Neural progenitor cell (in vitro differentiated cells): Measurements from ENCODE around the gene PARD3B. TPM values are rescaled to one million over a fixed set of nuclear protein-coding genes. Genes with fewer than 3 reads are reported as not detected.
A peak's percentile ranks its signal among the peaks of the same experiment; 100 is the strongest.

Experiments used
- DNase-seq: peaks from one replicate; pipeline ENCODE4 v3.0.0-alpha.2; 2016; ENCODE audit warnings: low spot score
- H2AFZ ChIP-seq: fragments of 200-600 bp; sonication (generic); replicated peaks from 2 replicates; pipeline ENCODE4 v1.6.1; 2016; ENCODE audit warnings: antibody characterized with exemption
- H3F3A ChIP-seq: fragments of 200-600 bp; sonication (generic); 2 replicates; pipeline ENCODE4 v1.6.1; 2016; ENCODE audit warnings: antibody characterized with exemption, low read depth
- H3K27ac ChIP-seq: fragments of 200-600 bp; sonication (generic); 2 replicates; pipeline ENCODE4 v1.5.1; 2016; ENCODE audit warnings: mild to moderate bottlenecking
- H3K27me3 ChIP-seq: fragments of 200-600 bp; sonication (generic); 2 replicates; pipeline ENCODE4 v1.6.1; 2016; ENCODE audit warnings: mild to moderate bottlenecking, moderate library complexity
- H3K36me3 ChIP-seq: fragments of 200-600 bp; sonication (generic); 2 replicates; pipeline ENCODE4 v1.5.1; 2016
- H3K4me1 ChIP-seq: fragments of 200-600 bp; sonication (generic); 2 replicates; pipeline ENCODE4 v1.6.1; 2016; ENCODE audit warnings: mixed run types
- H3K4me2 ChIP-seq: fragments of 200-600 bp; sonication (generic); 2 replicates; pipeline ENCODE4 v1.6.1; 2016
- H3K4me3 ChIP-seq: fragments of 200-600 bp; sonication (generic); 2 replicates; pipeline ENCODE4 v1.5.1; 2016
- H3K79me2 ChIP-seq: fragments of 200-600 bp; sonication (generic); 2 replicates; pipeline ENCODE4 v1.6.1; 2016; ENCODE audit warnings: low read depth
- H3K9ac ChIP-seq: fragments of 200-600 bp; sonication (generic); 2 replicates; pipeline ENCODE4 v1.6.1; 2016
- H3K9me3 ChIP-seq: fragments of 200-600 bp; sonication (generic); 2 replicates; pipeline ENCODE4 v1.5.1; 2016; ENCODE audit warnings: low read depth
- H4K20me1 ChIP-seq: fragments of 200-600 bp; sonication (generic); 2 replicates; pipeline ENCODE4 v1.6.1; 2016; ENCODE audit warnings: low read depth
- H3K27ac Mint-ChIP-seq: 3 replicates; pipeline ENCODE4 v1.8.0; 2021; ENCODE audit warnings: mixed read lengths
- H3K27me3 Mint-ChIP-seq: 2 replicates; pipeline ENCODE4 v1.8.0; 2022; ENCODE audit warnings: low read depth, mild to moderate bottlenecking, inconsistent platforms, moderate library complexity, mixed read lengths; ENCODE audit not compliant: insufficient read depth
- H3K36me3 Mint-ChIP-seq: 3 replicates; pipeline ENCODE4 v1.8.0; 2021; ENCODE audit warnings: mixed read lengths
- H3K4me1 Mint-ChIP-seq: 3 replicates; pipeline ENCODE4 v1.8.0; 2021; ENCODE audit warnings: mixed read lengths
- H3K4me3 Mint-ChIP-seq: 3 replicates; pipeline ENCODE4 v1.8.0; 2021; ENCODE audit warnings: mild to moderate bottlenecking, moderate library complexity, mixed read lengths
- H3K9me3 Mint-ChIP-seq: 3 replicates; pipeline ENCODE4 v1.8.0; 2020; ENCODE audit warnings: mixed read lengths
- CTCF ChIP-seq: fragments of 200-600 bp; sonication (generic); IDR thresholded peaks from 2 replicates; pipeline ENCODE4 v1.5.1; 2017; ENCODE audit warnings: antibody characterized with exemption, mild to moderate bottlenecking
- EZH2 ChIP-seq: fragments of 200-600 bp; sonication (generic); IDR thresholded peaks from 2 replicates; pipeline ENCODE4 v1.6.1; 2017; ENCODE audit warnings: antibody characterized with exemption, mild to moderate bottlenecking, moderate library complexity
- EZH2phosphoT487 ChIP-seq: fragments of 200-600 bp; sonication (generic); IDR thresholded peaks from 2 replicates; pipeline ENCODE4 v1.6.1; 2017; ENCODE audit warnings: antibody characterized with exemption
- total RNA-seq: library from RNA; depleted of rRNA; stranded (reverse); fragments of >200 nt; gene quantifications from 2 replicates; pipeline ENCODE4 v1.2.3, GENCODE V29; 2015; ENCODE audit warnings: low replicate concordance

Gene PARD3B
- total RNA-seq, 1 donor from 2014 or later: 8.4 TPM

DNA sequence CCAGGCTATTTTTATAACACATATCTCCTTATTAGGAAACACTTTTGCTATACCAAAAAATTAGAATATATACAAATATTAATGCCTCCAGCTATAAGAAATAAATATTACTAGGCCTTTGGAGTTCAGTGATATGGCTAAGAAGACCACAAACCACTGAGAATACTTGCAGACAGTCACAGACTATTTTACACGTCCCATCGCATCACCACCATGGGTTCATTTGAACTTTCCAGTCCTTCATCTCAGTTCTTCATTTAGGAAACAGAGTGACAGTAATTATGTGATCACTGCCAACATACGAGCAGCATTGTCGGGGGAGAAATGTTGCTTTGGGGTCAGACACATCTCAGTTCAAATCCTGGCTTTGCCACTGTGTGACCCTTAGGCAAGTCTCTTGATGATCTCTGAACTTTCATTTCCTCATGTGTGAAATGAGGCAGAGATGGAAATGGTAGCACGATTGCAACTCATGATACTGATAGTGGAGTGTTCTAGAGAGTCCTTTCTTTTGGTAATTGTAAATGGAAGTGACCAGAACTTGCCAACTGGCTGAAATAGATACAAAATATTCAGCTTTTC is 998.1 kb downstream of the PARD3B start:
- Histone ChIP-seq H2AFZ (no peak overlapping the region), H3K4me3 (no peak overlapping the region), H3F3A (no peaks in the 10 kb centered on the region), H3K9me3 (no peaks in the 10 kb centered on the region), H3K9ac (no peak overlapping the region), H3K4me2 (no peak overlapping the region), H3K79me2 (no peaks in the 10 kb centered on the region), H3K4me1 (peaks cover 18% of the 10 kb centered on the region), H3K36me3 (no peaks in the 10 kb centered on the region), H4K20me1 (no peaks in the 10 kb centered on the region), H3K27me3 (no peaks in the 10 kb centered on the region), H3K27ac (no peak overlapping the region)
- H3K4me1 Mint-ChIP-seq: peaks cover 8% of the 10 kb centered on the region
- no peaks in the 10 kb centered on the region for H3K9me3 Mint-ChIP-seq
- no peaks in the 10 kb centered on the region for H3K27me3 Mint-ChIP-seq
- DNase-seq: no peak
- no peak overlapping the region for H3K27ac Mint-ChIP-seq
- H3K36me3 Mint-ChIP-seq: no peaks in the 10 kb centered on the region
- no peak for TF ChIP-seq EZH2phosphoT487
- TF ChIP-seq CTCF: no peak
- TF ChIP-seq EZH2: no peak
- no peak overlapping the region for H3K4me3 Mint-ChIP-seq

DNA sequence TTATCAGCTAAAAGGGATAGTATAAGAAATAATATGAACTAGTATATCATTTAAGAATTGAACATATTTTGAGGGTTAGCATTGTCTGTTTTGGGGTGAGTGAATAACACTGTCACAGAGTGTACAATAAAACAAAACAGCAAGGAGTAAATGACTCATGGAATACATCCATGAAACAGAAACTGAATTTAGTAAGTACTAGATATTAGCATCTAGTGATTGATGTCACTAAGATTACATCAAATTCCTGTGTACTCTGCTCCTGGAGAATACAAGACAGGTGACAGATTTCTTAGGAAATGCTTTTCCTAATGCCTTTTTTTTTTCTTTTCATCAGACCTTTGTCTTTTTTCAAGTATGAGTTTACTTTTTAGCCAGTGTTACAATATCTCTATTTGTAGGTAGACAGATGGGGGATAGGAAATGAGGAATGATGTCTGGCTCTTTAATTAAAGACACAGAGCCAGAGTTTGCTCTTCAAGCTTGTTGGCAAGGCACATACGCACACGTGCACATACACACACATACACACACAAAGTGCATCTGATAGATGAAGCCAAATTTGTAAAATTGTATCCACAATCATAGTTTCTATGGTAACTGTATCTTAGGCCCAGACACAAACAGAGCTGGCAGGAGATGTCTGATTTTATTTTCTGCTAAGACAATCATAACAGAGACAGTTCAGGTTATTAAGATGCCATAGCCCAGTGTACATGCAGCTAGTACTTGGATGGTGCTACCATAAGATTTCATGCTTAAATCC is 998.8 kb downstream of the PARD3B start:
- Histone ChIP-seq H4K20me1 (no peaks in the 10 kb centered on the region), H3F3A (no peaks in the 10 kb centered on the region), H3K9ac (no peak overlapping the region), H3K4me3 (no peak overlapping the region), H3K27me3 (no peaks in the 10 kb centered on the region), H3K27ac (no peak overlapping the region), H3K9me3 (no peaks in the 10 kb centered on the region), H2AFZ (no peak overlapping the region), H3K4me1 (peaks cover 20% of the 10 kb centered on the region), H3K79me2 (no peaks in the 10 kb centered on the region), H3K4me2 (no peak overlapping the region), H3K36me3 (no peaks in the 10 kb centered on the region)
- no peak for TF ChIP-seq EZH2phosphoT487
- no peak for TF ChIP-seq CTCF
- TF ChIP-seq EZH2: no peak
- Mint-ChIP-seq H3K9me3 (no peaks in the 10 kb centered on the region), H3K4me3 (no peak overlapping the region), H3K36me3 (no peaks in the 10 kb centered on the region), H3K4me1 (peaks cover 8% of the 10 kb centered on the region), H3K27me3 (no peaks in the 10 kb centered on the region), H3K27ac (no peak overlapping the region)
- DNase-seq: no peak

- no peaks in the 10 kb centered on the region for H3K9me3 ChIP-seq
- DNase-seq: peak; percentile 60
- no peaks in the 10 kb centered on the region for H3K36me3 ChIP-seq
- H3K27ac ChIP-seq: no peak overlapping the region
- H2AFZ ChIP-seq: no peak overlapping the region
- TF ChIP-seq EZH2: no peak
- no peak overlapping the region for H3K4me3 ChIP-seq
- no peaks in the 10 kb centered on the region for H4K20me1 ChIP-seq
- no peaks in the 10 kb centered on the region for H3K79me2 ChIP-seq
- Mint-ChIP-seq H3K9me3 (no peaks in the 10 kb centered on the region), H3K4me1 (peaks cover 7% of the 10 kb centered on the region), H3K36me3 (no peaks in the 10 kb centered on the region), H3K27ac (no peak overlapping the region), H3K27me3 (no peaks in the 10 kb centered on the region), H3K4me3 (no peak overlapping the region)
- peaks cover 20% of the 10 kb centered on the region for H3K4me1 ChIP-seq
- no peaks in the 10 kb centered on the region for H3F3A ChIP-seq
- no peak overlapping the region for H3K9ac ChIP-seq
- peak overlapping the region; percentile 32 for H3K4me2 ChIP-seq
- H3K27me3 ChIP-seq: no peaks in the 10 kb centered on the region
Observed at GRCh38 chr2:205545971-205546816, 1000.9 kb downstream of the PARD3B start.
